A549 (cell line): ENCODE results near the gene COL5A1. TPM values are rescaled to one million over a fixed set of nuclear protein-coding genes. Genes with fewer than 3 reads are reported as not detected.

Source experiments
- ATAC-seq, 2 experiments: fragments of 200-7000 bp in 1 of 2; fragments of >200 bp in 1 of 2; cut with Nextera tagmentation in 1 of 2; cut with Tn5 transposase in 1 of 2; 3 replicates each; pipeline versions ENCODE4 v1.8.0 to v1.9.1; 2018 to 2020; ENCODE audit warnings: mild to moderate bottlenecking in 1 of 2, moderate library complexity in 1 of 2
- CTCF ChIA-PET: fragments of 300-600 bp; sonication (Branson Sonifier 250); formaldehyde crosslinking; extraction: SDS; loops from one replicate; lab custom pipeline; 2021; ENCODE audit warnings: antibody characterized with exemption, inconsistent platforms; lab: Yijun Ruan, JAX
- POLR2A ChIA-PET: fragments of 350-600 bp; formaldehyde crosslinking; extraction: SDS; loops from one replicate; lab custom pipeline; 2021; ENCODE audit warnings: antibody characterized with exemption, inconsistent platforms; lab: Yijun Ruan, JAX
- DNase-seq, 2 experiments: peaks; one replicate each; pipeline versions ENCODE4 v3.0.0 to v3.0.0-alpha.2; 2011 to 2016; ENCODE audit warnings: low read depth in 1 of 2, low spot score in 1 of 2
- FAIRE-seq: peaks from 2 replicates; lab custom pipeline; 2011; peaks lifted over from hg19 to GRCh38; lab: Jason Lieb, UNC
- H3K27ac ChIP-seq, 2 experiments: fragments of >200 bp; sonication (Bioruptor Twin); formaldehyde crosslinking; 3 replicates each; pipeline ENCODE4 v1.5.1; 2016 to 2017
- H3K4me1 ChIP-seq: fragments of >200 bp; sonication (Bioruptor Twin); formaldehyde crosslinking; 3 replicates; pipeline ENCODE4 v1.6.1; 2016
- H3K4me2 ChIP-seq: fragments of >200 bp; sonication (Bioruptor Twin); formaldehyde crosslinking; 3 replicates; pipeline ENCODE4 v1.6.1; 2016
- H3K4me3 ChIP-seq: fragments of >200 bp; sonication (Bioruptor Twin); formaldehyde crosslinking; 3 replicates; pipeline ENCODE4 v1.5.1; 2016
- H3K9me3 ChIP-seq: fragments of >200 bp; sonication (Bioruptor Twin); formaldehyde crosslinking; 3 replicates; pipeline ENCODE4 v1.6.1; 2016
- BHLHE40 ChIP-seq: IDR thresholded peaks from 2 replicates; pipeline ENCODE4 v1.6.1; 2012; ENCODE audit warnings: low read depth, low read length, inconsistent platforms
- EHF ChIP-seq: fragments of 250-450 bp; sonication (Bioruptor Pico); IDR thresholded peaks from 2 replicates; pipeline ENCODE4 v1.5.0; 2020; ENCODE audit warnings: mild to moderate bottlenecking
- EHMT2 ChIP-seq: fragments of 200-600 bp; sonication (generic); IDR thresholded peaks from 2 replicates; pipeline ENCODE4 v1.6.1; 2016; ENCODE audit warnings: antibody characterized with exemption, low read depth, mild to moderate bottlenecking, moderate library complexity
- ESRRA ChIP-seq: fragments of 150-350 bp; IDR thresholded peaks from 2 replicates; pipeline ENCODE4 v1.6.1; 2014; ENCODE audit warnings: mild to moderate bottlenecking, low read length, borderline replicate concordance
- FOSL2 ChIP-seq, 2 experiments: fragments of 450-650 bp in 1 of 2; fragments of >200 bp in 1 of 2; sonication (Bioruptor Twin) in 1 of 2; formaldehyde crosslinking; IDR thresholded peaks; 2 replicates each; pipeline versions ENCODE4 v1.5.0 to v1.6.1; 2016 to 2020; ENCODE audit warnings: mild to moderate bottlenecking in 1 of 2, moderate library complexity in 1 of 2
- GATA3 ChIP-seq: IDR thresholded peaks from 2 replicates; pipeline ENCODE4 v1.6.1; 2012; ENCODE audit warnings: borderline replicate concordance
- HEYL ChIP-seq: fragments of 250-450 bp; sonication (Bioruptor Pico); IDR thresholded peaks from 2 replicates; pipeline ENCODE4 v1.8.0; 2021; ENCODE audit warnings: mild to moderate bottlenecking, moderate library complexity
- HOXB13 ChIP-seq: fragments of 250-450 bp; sonication (Bioruptor Pico); IDR thresholded peaks from 2 replicates; pipeline ENCODE4 v1.5.0; 2020; ENCODE audit warnings: low read depth, mild to moderate bottlenecking, moderate library complexity
- HOXB5 ChIP-seq: fragments of 250-450 bp; sonication (Bioruptor Pico); IDR thresholded peaks from 2 replicates; pipeline ENCODE4 v1.5.0; 2020; ENCODE audit warnings: mild to moderate bottlenecking, moderate library complexity
- JUNB ChIP-seq: fragments of >200 bp; sonication (Bioruptor Twin); formaldehyde crosslinking; IDR thresholded peaks from 2 replicates; pipeline ENCODE4 v1.6.1; 2016
- KDM5A ChIP-seq: fragments of 200-600 bp; sonication (generic); IDR thresholded peaks from 2 replicates; pipeline ENCODE4 v1.6.1; 2016; ENCODE audit warnings: antibody characterized with exemption, mild to moderate bottlenecking
- RAD21 ChIP-seq, 2 experiments: fragments of >200 bp in 1 of 2; sonication (Bioruptor Twin) in 1 of 2; formaldehyde crosslinking in 1 of 2; IDR thresholded peaks in 1 of 2; conservative IDR thresholded peaks in 1 of 2; 2 replicates in 1 of 2; 3 replicates in 1 of 2; pipeline ENCODE4 v1.6.1; 2012 to 2018; ENCODE audit warnings: inconsistent platforms in 1 of 2
- RNF2 ChIP-seq: fragments of 200-600 bp; sonication (generic); IDR thresholded peaks from 2 replicates; pipeline ENCODE4 v1.6.1; 2016; ENCODE audit warnings: low read depth, mild to moderate bottlenecking, antibody characterized with exemption, moderate library complexity, borderline replicate concordance
- ZC3H11A ChIP-seq: fragments of 450-650 bp; IDR thresholded peaks from 2 replicates; pipeline ENCODE4 v1.6.1; 2014; ENCODE audit warnings: antibody characterized with exemption, mild to moderate bottlenecking
- WGBS: methylation state at CpG from one replicate; pipeline ENCODE4 v1.1.6; 2017; ENCODE audit errors: missing lambda C conversion rate; 5-methylcytosine and 5-hydroxymethylcytosine counted together
- polyA plus RNA-seq, 4 experiments: library from polyadenylated mRNA; depleted of rRNA in 3 of 4; stranded (reverse); fragments of >200 nt; fragmentation: RNase III in 1 of 4; extraction: RNeasy Plus Mini Kit Qiagen cat#74134 plus additional on column Dnase treatment in 1 of 4; gene quantifications; 2 replicates in 3 of 4; 3 replicates in 1 of 4; pipeline ENCODE4 v1.2.3, GENCODE V29; 2011 to 2017
- TF ChIP-seq, protein P1 (sequence below): IDR thresholded peaks from 2 replicates; pipeline ENCODE4 v1.6.1; 2012; ENCODE audit warnings: low read depth, borderline replicate concordance
- TF ChIP-seq, protein P2 (sequence below): IDR thresholded peaks from 2 replicates; pipeline ENCODE4 v1.6.1; 2012
- TF ChIP-seq, protein P3 (sequence below): fragments of >200 bp; sonication (Bioruptor Twin); formaldehyde crosslinking; IDR thresholded peaks from 2 replicates; pipeline ENCODE4 v1.6.1; 2016
- TF ChIP-seq, protein P4 (sequence below): fragments of >200 bp; sonication (Bioruptor Twin); formaldehyde crosslinking; IDR thresholded peaks from 3 replicates; pipeline ENCODE4 v1.5.1; 2016

Gene COL5A1
- polyA plus RNA-seq, 2 of the 4 experiments (the other 2 are of a cell fraction): 16.1 to 67.5 TPM

DNA sequence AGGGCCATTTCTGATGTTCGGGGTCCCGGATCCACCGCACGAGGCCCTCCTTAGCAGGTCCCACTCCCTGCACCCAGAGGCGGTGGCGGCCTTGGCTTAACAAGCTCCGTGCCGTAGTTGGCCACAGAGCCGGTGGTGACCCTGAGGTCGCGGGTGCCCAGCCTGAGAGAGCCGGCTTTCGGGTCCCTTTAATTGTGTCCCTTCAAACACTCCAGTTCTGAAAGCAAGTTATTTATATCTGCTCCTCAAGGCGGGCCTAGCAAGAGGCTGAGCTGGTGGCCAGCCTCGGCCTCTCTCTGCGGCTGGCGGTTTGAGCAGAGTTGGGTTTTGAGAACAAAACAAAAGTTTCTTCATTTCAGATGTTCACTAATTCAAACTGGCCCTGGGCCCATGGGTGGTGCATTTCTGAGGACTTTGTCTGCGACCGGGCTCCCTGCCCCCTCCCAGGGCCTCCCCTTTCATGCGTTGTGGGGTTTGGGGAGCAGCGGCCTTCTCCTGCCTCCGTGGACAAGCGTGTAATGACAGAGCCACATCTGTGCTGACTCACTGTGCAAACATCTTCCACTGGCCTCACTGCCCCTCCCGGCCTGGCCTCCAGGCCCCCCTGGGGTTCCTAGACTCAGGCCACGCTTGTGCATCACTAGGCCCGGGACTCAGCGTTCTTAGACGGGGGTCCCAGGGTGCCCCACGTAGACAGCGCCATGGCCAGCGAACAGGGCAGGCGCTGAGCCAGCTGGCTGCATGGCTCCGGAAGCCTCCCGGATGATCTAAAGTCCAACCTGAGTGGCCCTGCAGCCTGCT lies 49.4 kb upstream of the COL5A1 start:
- TF ChIP-seq, protein P1, sequence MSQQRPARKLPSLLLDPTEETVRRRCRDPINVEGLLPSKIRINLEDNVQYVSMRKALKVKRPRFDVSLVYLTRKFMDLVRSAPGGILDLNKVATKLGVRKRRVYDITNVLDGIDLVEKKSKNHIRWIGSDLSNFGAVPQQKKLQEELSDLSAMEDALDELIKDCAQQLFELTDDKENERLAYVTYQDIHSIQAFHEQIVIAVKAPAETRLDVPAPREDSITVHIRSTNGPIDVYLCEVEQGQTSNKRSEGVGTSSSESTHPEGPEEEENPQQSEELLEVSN: no peak
- TF ChIP-seq, protein P2, sequence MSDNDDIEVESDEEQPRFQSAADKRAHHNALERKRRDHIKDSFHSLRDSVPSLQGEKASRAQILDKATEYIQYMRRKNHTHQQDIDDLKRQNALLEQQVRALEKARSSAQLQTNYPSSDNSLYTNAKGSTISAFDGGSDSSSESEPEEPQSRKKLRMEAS: peak; percentile 67
- TF ChIP-seq ESRRA (no peak), RAD21 (conservative IDR thresholded peaks at IDR 0.05 in 1 of 2, IDR thresholded peaks at IDR 0.05 in 1 of 2) (0 out of 5 replicates have a peak, but pooled peaks of 1 of the 2 experiments have one; percentile 22), FOSL2 (IDR thresholded peaks at IDR 0.05) (0 out of 2 replicates have a peak, but pooled peaks have one; percentile 35), FOSL2 (CRISPR knock-in tag; IDR thresholded peaks at IDR 0.05) (peak; percentile 69), HOXB5 (CRISPR knock-in tag) (0 out of 2 replicates have a peak, but pooled peaks have one; percentile 64), HEYL (CRISPR knock-in tag) (no peak), ZC3H11A (0 out of 2 replicates have a peak, but pooled peaks have one; percentile 4), GATA3 (peak; percentile 33; the same call in 1 of the 2 replicates), JUNB (peak; percentile 60)
- no peak for FAIRE-seq
- Histone ChIP-seq H3K27ac (peak overlapping the region; percentile 75 to 89), H3K4me2 (peak overlapping the region; percentile 60), H3K4me3 (no peak overlapping the region), H3K4me1 (peaks cover 34% of the 10 kb centered on the region), H3K9me3 (no peaks in the 10 kb centered on the region)
- ATAC-seq: peak; percentile 40 to 74; a peak in 3 of 6 replicates
- POLR2A ChIA-PET: interaction anchor here (1.0 kb wide), 1 partner anchor 10 kb away, joined by 3 read pairs; no protein-coding TSS in a partner anchor
- WGBS: 75% methylated on average over 24 of the region's 34 CpGs
- CTCF ChIA-PET: interaction anchor here (1.2 kb wide), 1 partner anchor 143 kb away, joined by 6 read pairs; no protein-coding TSS in a partner anchor
- peak; percentile 56 to 71 for DNase-seq

DNA sequence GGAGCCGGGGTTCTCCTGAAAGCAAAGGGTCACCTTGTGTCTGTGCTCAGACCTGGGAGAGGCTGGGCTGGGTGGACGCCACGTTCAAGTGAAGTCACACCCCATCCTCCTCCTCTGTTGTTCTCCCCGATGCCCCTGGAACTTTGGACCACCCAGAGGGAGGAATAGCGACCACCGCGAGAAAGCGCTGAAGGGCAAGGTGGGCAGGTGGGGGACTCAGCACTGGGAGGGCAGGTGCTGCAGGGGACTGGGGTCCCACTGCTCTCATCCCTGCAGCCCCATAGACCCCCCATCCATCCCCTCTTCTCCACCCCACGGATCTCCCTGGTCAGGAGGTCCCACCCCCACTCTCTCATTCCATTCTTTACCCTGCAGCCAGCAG lies 48.8 kb upstream of the COL5A1 start:
- Histone ChIP-seq H3K4me2 (peak overlapping the region; percentile 60), H3K4me3 (no peak overlapping the region), H3K9me3 (no peaks in the 10 kb centered on the region), H3K4me1 (peaks cover 34% of the 10 kb centered on the region), H3K27ac (peak overlapping the region; percentile 75 to 89)
- WGBS: 78% methylated on average over 7 of the region's 9 CpGs
- POLR2A ChIA-PET: interaction anchor here (1.0 kb wide), 1 partner anchor 9 kb away, joined by 3 read pairs; no protein-coding TSS in a partner anchor
- no peak for FAIRE-seq
- DNase-seq: no peak
- no peak for ATAC-seq
- CTCF ChIA-PET: interaction anchor here (0.6 to 1.2 kb wide), 2 partner anchors 143 to 877 kb away, joined by 4 to 6 read pairs; no protein-coding TSS in a partner anchor
- no peak for TF ChIP-seq FOSL2 (IDR thresholded peaks at IDR 0.05)
- no peak for TF ChIP-seq FOSL2 (CRISPR knock-in tag; IDR thresholded peaks at IDR 0.05)
- no peak for TF ChIP-seq BHLHE40
- TF ChIP-seq EHF (CRISPR knock-in tag): no peak
- TF ChIP-seq, protein P3, sequence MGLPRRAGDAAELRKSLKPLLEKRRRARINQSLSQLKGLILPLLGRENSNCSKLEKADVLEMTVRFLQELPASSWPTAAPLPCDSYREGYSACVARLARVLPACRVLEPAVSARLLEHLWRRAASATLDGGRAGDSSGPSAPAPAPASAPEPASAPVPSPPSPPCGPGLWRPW: no peak
- no peak for TF ChIP-seq KDM5A
- TF ChIP-seq EHMT2: no peak
- no peak for TF ChIP-seq RNF2
- TF ChIP-seq, protein P4, sequence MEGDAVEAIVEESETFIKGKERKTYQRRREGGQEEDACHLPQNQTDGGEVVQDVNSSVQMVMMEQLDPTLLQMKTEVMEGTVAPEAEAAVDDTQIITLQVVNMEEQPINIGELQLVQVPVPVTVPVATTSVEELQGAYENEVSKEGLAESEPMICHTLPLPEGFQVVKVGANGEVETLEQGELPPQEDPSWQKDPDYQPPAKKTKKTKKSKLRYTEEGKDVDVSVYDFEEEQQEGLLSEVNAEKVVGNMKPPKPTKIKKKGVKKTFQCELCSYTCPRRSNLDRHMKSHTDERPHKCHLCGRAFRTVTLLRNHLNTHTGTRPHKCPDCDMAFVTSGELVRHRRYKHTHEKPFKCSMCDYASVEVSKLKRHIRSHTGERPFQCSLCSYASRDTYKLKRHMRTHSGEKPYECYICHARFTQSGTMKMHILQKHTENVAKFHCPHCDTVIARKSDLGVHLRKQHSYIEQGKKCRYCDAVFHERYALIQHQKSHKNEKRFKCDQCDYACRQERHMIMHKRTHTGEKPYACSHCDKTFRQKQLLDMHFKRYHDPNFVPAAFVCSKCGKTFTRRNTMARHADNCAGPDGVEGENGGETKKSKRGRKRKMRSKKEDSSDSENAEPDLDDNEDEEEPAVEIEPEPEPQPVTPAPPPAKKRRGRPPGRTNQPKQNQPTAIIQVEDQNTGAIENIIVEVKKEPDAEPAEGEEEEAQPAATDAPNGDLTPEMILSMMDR: no peak
- TF ChIP-seq HOXB13 (CRISPR knock-in tag): no peak
